ENCODE results near the gene RAB11FIP3. TPM values are rescaled to one million over a fixed set of nuclear protein-coding genes. Genes with fewer than 3 reads are reported as not detected.
A peak's percentile ranks its signal among the peaks of the same experiment; 100 is the strongest.

RAB11FIP3 gene
- polyA plus RNA-seq, 1 donor = 114 TPM

- peak; percentile 50 to 55 for DNase-seq
- Histone ChIP-seq H3K27ac (ENCODE audit: low read length) (no peak overlapping the region), H3K27me3 (ENCODE audit: control insufficient read depth, insufficient read depth, low read length) (no peaks in the 10 kb centered on the region), H3K4me3 (ENCODE audit: low read length) (no peak overlapping the region), H3K9me3 (ENCODE audit: control insufficient read depth, low read depth, low read length) (peaks cover 25% of the 10 kb centered on the region), H3K4me1 (ENCODE audit: control insufficient read depth, insufficient read depth, low read length) (peaks cover 17% of the 10 kb centered on the region), H3K36me3 (ENCODE audit: control insufficient read depth, insufficient read depth, low read length) (peaks cover 46% of the 10 kb centered on the region)
- WGBS (ENCODE audit: insufficient coverage, low lambda C conversion rate) = no CpG with 5 or more reads among the region's 60 CpGs
Measured at GRCh38 chr16:546909-547770, 121.7 kb downstream of the RAB11FIP3 start.

- Histone ChIP-seq H3K27me3 (ENCODE audit: control insufficient read depth, insufficient read depth, low read length) (no peaks in the 10 kb centered on the region), H3K9me3 (ENCODE audit: control insufficient read depth, low read depth, low read length) (peaks cover 25% of the 10 kb centered on the region), H3K4me1 (ENCODE audit: control insufficient read depth, insufficient read depth, low read length) (peaks cover 8% of the 10 kb centered on the region), H3K4me3 (ENCODE audit: low read length) (no peak overlapping the region), H3K36me3 (ENCODE audit: control insufficient read depth, insufficient read depth, low read length) (peaks cover 49% of the 10 kb centered on the region), H3K27ac (ENCODE audit: low read length) (no peak overlapping the region)
- no CpG with 5 or more reads among the region's 21 CpGs for WGBS (ENCODE audit: insufficient coverage, low lambda C conversion rate)
- DNase-seq = no peak
Measured at GRCh38 chr16:548586-548985, 123.1 kb downstream of the RAB11FIP3 start.

GRCh38 chr16:549544-550263 is 124.3 kb downstream of the RAB11FIP3 start:
- Histone ChIP-seq H3K27ac (ENCODE audit: low read length) (no peak overlapping the region), H3K27me3 (ENCODE audit: control insufficient read depth, insufficient read depth, low read length) (no peaks in the 10 kb centered on the region), H3K36me3 (ENCODE audit: control insufficient read depth, insufficient read depth, low read length) (peaks cover 53% of the 10 kb centered on the region), H3K4me3 (ENCODE audit: low read length) (no peak overlapping the region), H3K9me3 (ENCODE audit: control insufficient read depth, low read depth, low read length) (peaks cover 22% of the 10 kb centered on the region), H3K4me1 (ENCODE audit: control insufficient read depth, insufficient read depth, low read length) (no peaks in the 10 kb centered on the region)
- no CpG with 5 or more reads among the region's 54 CpGs for WGBS (ENCODE audit: insufficient coverage, low lambda C conversion rate)
- no peak for DNase-seq

- H3K36me3 ChIP-seq (ENCODE audit: control insufficient read depth, insufficient read depth, low read length) = peaks cover 50% of the 10 kb centered on the region
- H3K9me3 ChIP-seq (ENCODE audit: control insufficient read depth, low read depth, low read length) = peaks cover 25% of the 10 kb centered on the region
- no peak for DNase-seq
- H3K4me3 ChIP-seq (ENCODE audit: low read length) = no peak overlapping the region
- WGBS (ENCODE audit: insufficient coverage, low lambda C conversion rate) = no CpG with 5 or more reads among the region's 28 CpGs
- H3K27ac ChIP-seq (ENCODE audit: low read length) = no peak overlapping the region
- no peaks in the 10 kb centered on the region for H3K4me1 ChIP-seq (ENCODE audit: control insufficient read depth, insufficient read depth, low read length)
- no peaks in the 10 kb centered on the region for H3K27me3 ChIP-seq (ENCODE audit: control insufficient read depth, insufficient read depth, low read length)
Measured at GRCh38 chr16:551210-551609, 125.8 kb downstream of the RAB11FIP3 start.

- no CpG with 5 or more reads among the region's 35 CpGs for WGBS (ENCODE audit: insufficient coverage, low lambda C conversion rate)
- Histone ChIP-seq H3K9me3 (ENCODE audit: control insufficient read depth, low read depth, low read length) (peaks cover 19% of the 10 kb centered on the region), H3K4me3 (ENCODE audit: low read length) (no peak overlapping the region), H3K27me3 (ENCODE audit: control insufficient read depth, insufficient read depth, low read length) (no peaks in the 10 kb centered on the region), H3K4me1 (ENCODE audit: control insufficient read depth, insufficient read depth, low read length) (no peaks in the 10 kb centered on the region), H3K36me3 (ENCODE audit: control insufficient read depth, insufficient read depth, low read length) (peaks cover 46% of the 10 kb centered on the region), H3K27ac (ENCODE audit: low read length) (no peak overlapping the region)
- DNase-seq = no peak
Measured at GRCh38 chr16:552171-552570, 126.7 kb downstream of the RAB11FIP3 start.

GRCh38 chr16:553601-554296 is 128.3 kb downstream of the RAB11FIP3 start:
- H3K4me3 ChIP-seq (ENCODE audit: low read length) = no peak overlapping the region
- H3K4me1 ChIP-seq (ENCODE audit: control insufficient read depth, insufficient read depth, low read length) = no peaks in the 10 kb centered on the region
- peaks cover 10% of the 10 kb centered on the region for H3K27me3 ChIP-seq (ENCODE audit: control insufficient read depth, insufficient read depth, low read length)
- H3K27ac ChIP-seq (ENCODE audit: low read length) = no peak overlapping the region
- DNase-seq = no peak
- no CpG with 5 or more reads among the region's 33 CpGs for WGBS (ENCODE audit: insufficient coverage, low lambda C conversion rate)
- peaks cover 39% of the 10 kb centered on the region for H3K36me3 ChIP-seq (ENCODE audit: control insufficient read depth, insufficient read depth, low read length)
- H3K9me3 ChIP-seq (ENCODE audit: control insufficient read depth, low read depth, low read length) = peaks cover 15% of the 10 kb centered on the region

GRCh38 chr16:554297-554621 is 128.8 kb downstream of the RAB11FIP3 start:
- Histone ChIP-seq H3K4me3 (ENCODE audit: low read length) (no peak overlapping the region), H3K4me1 (ENCODE audit: control insufficient read depth, insufficient read depth, low read length) (peaks cover 4% of the 10 kb centered on the region), H3K27ac (ENCODE audit: low read length) (no peak overlapping the region), H3K27me3 (ENCODE audit: control insufficient read depth, insufficient read depth, low read length) (peaks cover 15% of the 10 kb centered on the region), H3K36me3 (ENCODE audit: control insufficient read depth, insufficient read depth, low read length) (peaks cover 36% of the 10 kb centered on the region), H3K9me3 (ENCODE audit: control insufficient read depth, low read depth, low read length) (peaks cover 14% of the 10 kb centered on the region)
- WGBS (ENCODE audit: insufficient coverage, low lambda C conversion rate) = no CpG with 5 or more reads among the region's 11 CpGs
- no peak for DNase-seq

GRCh38 chr16:554640-555365 is 129.4 kb downstream of the RAB11FIP3 start:
- no peak overlapping the region for H3K4me3 ChIP-seq (ENCODE audit: low read length)
- DNase-seq = no peak
- peaks cover 9% of the 10 kb centered on the region for H3K9me3 ChIP-seq (ENCODE audit: control insufficient read depth, low read depth, low read length)
- H3K27me3 ChIP-seq (ENCODE audit: control insufficient read depth, insufficient read depth, low read length) = peaks cover 21% of the 10 kb centered on the region
- H3K27ac ChIP-seq (ENCODE audit: low read length) = no peak overlapping the region
- WGBS (ENCODE audit: insufficient coverage, low lambda C conversion rate) = no CpG with 5 or more reads among the region's 54 CpGs
- peaks cover 7% of the 10 kb centered on the region for H3K4me1 ChIP-seq (ENCODE audit: control insufficient read depth, insufficient read depth, low read length)
- peaks cover 31% of the 10 kb centered on the region for H3K36me3 ChIP-seq (ENCODE audit: control insufficient read depth, insufficient read depth, low read length)

- no peak for DNase-seq
- H3K27me3 ChIP-seq (ENCODE audit: control insufficient read depth, insufficient read depth, low read length) = peaks cover 23% of the 10 kb centered on the region
- H3K4me1 ChIP-seq (ENCODE audit: control insufficient read depth, insufficient read depth, low read length) = peaks cover 7% of the 10 kb centered on the region
- no peak overlapping the region for H3K4me3 ChIP-seq (ENCODE audit: low read length)
- peaks cover 21% of the 10 kb centered on the region for H3K36me3 ChIP-seq (ENCODE audit: control insufficient read depth, insufficient read depth, low read length)
- peaks cover 8% of the 10 kb centered on the region for H3K9me3 ChIP-seq (ENCODE audit: control insufficient read depth, low read depth, low read length)
- WGBS (ENCODE audit: insufficient coverage, low lambda C conversion rate) = no CpG with 5 or more reads among the region's 32 CpGs
- no peak overlapping the region for H3K27ac ChIP-seq (ENCODE audit: low read length)
Measured at GRCh38 chr16:555528-556473, 130.4 kb downstream of the RAB11FIP3 start.
